H1 (cell line): ENCODE data around the gene MEF2C. TPM values are rescaled to one million over a fixed set of nuclear protein-coding genes. Genes with fewer than 3 reads are reported as not detected.

Experiments used
- CTCF ChIA-PET: fragments of 300-600 bp; sonication (Branson Sonifier 250); formaldehyde crosslinking; loops from one replicate; lab custom pipeline; 2021; ENCODE audit not compliant: partially characterized antibody; lab: Charles Lee
- POLR2A ChIA-PET: fragments of 300-600 bp; sonication (Branson Sonifier 250); formaldehyde crosslinking; loops from one replicate; lab custom pipeline; 2021; ENCODE audit warnings: inconsistent platforms; ENCODE audit not compliant: partially characterized antibody; lab: Charles Lee
- DNase-seq, 2 experiments: peaks; one replicate each; pipeline versions ENCODE4 v3.0.0 to v3.0.0-alpha.2; 2010 to 2022; ENCODE audit warnings: low spot score in 2 of 2, low read depth in 1 of 2, mixed read lengths in 1 of 2
- FAIRE-seq: peaks from 2 replicates; lab custom pipeline; 2011; peaks lifted over from hg19 to GRCh38; lab: Jason Lieb, UNC
- H2AFZ ChIP-seq: 2 replicates; pipeline ENCODE4 v1.8.1; 2012; ENCODE audit warnings: low read length, inconsistent platforms
- H2AK5ac ChIP-seq: 2 replicates; pipeline ENCODE4 v1.6.1; 2013; ENCODE audit warnings: low read depth, low read length
- H2BK120ac ChIP-seq: replicated peaks from 2 replicates; pipeline ENCODE3; 2013; ENCODE audit warnings: low read depth, low read length, inconsistent platforms
- H2BK12ac ChIP-seq: 2 replicates; pipeline ENCODE4 v1.6.1; 2013; ENCODE audit warnings: low read depth, low read length
- H2BK15ac ChIP-seq: 2 replicates; pipeline ENCODE4 v1.6.1; 2013; ENCODE audit warnings: low read length
- H2BK20ac ChIP-seq: 2 replicates; pipeline ENCODE4 v1.6.1; 2013; ENCODE audit warnings: low read length
- H2BK5ac ChIP-seq: 2 replicates; pipeline ENCODE4 v1.6.1; 2013; ENCODE audit warnings: low read depth, low read length
- H3K14ac ChIP-seq: 2 replicates; pipeline ENCODE4 v1.6.1; 2013; ENCODE audit warnings: inconsistent platforms; ENCODE audit not compliant: insufficient read length
- H3K18ac ChIP-seq: 2 replicates; pipeline ENCODE4 v1.6.1; 2013; ENCODE audit warnings: low read length; ENCODE audit errors: extremely low read depth
- H3K23ac ChIP-seq: 2 replicates; pipeline ENCODE4 v1.6.1; 2013; ENCODE audit warnings: inconsistent platforms; ENCODE audit not compliant: insufficient read length
- H3K23me2 ChIP-seq: 2 replicates; pipeline ENCODE4 v1.6.1; 2013; ENCODE audit warnings: low read depth, low read length
- H3K27ac ChIP-seq: 2 replicates; pipeline ENCODE4 v1.6.1; 2011; ENCODE audit warnings: low read depth, low read length, inconsistent platforms
- H3K27me3 ChIP-seq, 4 experiments: replicated peaks in 1 of 4; 1 replicate in 1 of 4; 2 replicates in 3 of 4; pipeline versions ENCODE4 v1.6.1 to v1.8.1; 2011 to 2013; ENCODE audit warnings: low read length in 3 of 4, mild to moderate bottlenecking in 3 of 4, inconsistent platforms in 2 of 4, mixed read lengths in 2 of 4, moderate library complexity in 1 of 4; ENCODE audit not compliant: control insufficient read depth in 3 of 4, insufficient read depth in 3 of 4; ENCODE audit errors: extremely low read depth in 1 of 4
- H3K36me3 ChIP-seq, 4 experiments: 2 replicates each; pipeline versions ENCODE4 v1.6.1 to v1.8.1; 2011 to 2013; ENCODE audit warnings: mild to moderate bottlenecking in 4 of 4, low read length in 3 of 4, moderate library complexity in 2 of 4, control low read depth in 1 of 4, inconsistent platforms in 1 of 4; ENCODE audit not compliant: insufficient read depth in 4 of 4, control insufficient read depth in 2 of 4
- H3K4ac ChIP-seq: replicated peaks from 2 replicates; pipeline ENCODE3; 2013; ENCODE audit warnings: low read length, low read depth, mixed read lengths, inconsistent platforms; ENCODE audit not compliant: insufficient read length
- H3K4me1 ChIP-seq, 4 experiments: replicated peaks in 1 of 4; 1 replicate in 1 of 4; 2 replicates in 3 of 4; pipeline versions ENCODE4 v1.6.1 to v1.8.1; 2011 to 2013; ENCODE audit warnings: low read length in 3 of 4, inconsistent platforms in 2 of 4, mixed read lengths in 1 of 4; ENCODE audit not compliant: insufficient read depth in 4 of 4, control insufficient read depth in 3 of 4
- H3K4me2 ChIP-seq, 2 experiments: 2 replicates each; pipeline versions ENCODE4 v1.6.1 to v1.8.1; 2011 to 2013; ENCODE audit warnings: low read depth in 2 of 2, low read length in 2 of 2, control low read depth in 1 of 2, inconsistent platforms in 1 of 2, mild to moderate bottlenecking in 1 of 2; ENCODE audit not compliant: insufficient read depth in 1 of 2
- H3K4me3 ChIP-seq, 4 experiments: fragments of 200-600, 300-600 bp in 1 of 4; sonication (generic), shearing (Covaris generic), sonication (Bioruptor Twin) in 1 of 4; 2 replicates each; pipeline versions ENCODE4 v1.5.1 to v1.8.1; 2011 to 2016; ENCODE audit warnings: low read length in 4 of 4, low read depth in 3 of 4, control low read depth in 2 of 4, inconsistent platforms in 2 of 4, mild to moderate bottlenecking in 2 of 4, mixed read lengths in 1 of 4, moderate library complexity in 1 of 4; ENCODE audit not compliant: insufficient read depth in 2 of 4; ENCODE audit errors: extremely low read depth in 1 of 4
- H3K56ac ChIP-seq: replicated peaks from 2 replicates; pipeline ENCODE3; 2013; ENCODE audit warnings: low read depth, mild to moderate bottlenecking, mixed read lengths, low read length, inconsistent platforms; ENCODE audit not compliant: insufficient read length
- H3K79me1 ChIP-seq: 2 replicates; pipeline ENCODE4 v1.6.1; 2013; ENCODE audit warnings: low read depth, low read length, control low read depth
- H3K79me2 ChIP-seq, 2 experiments: 2 replicates each; pipeline versions ENCODE4 v1.6.1 to v1.8.1; 2012 to 2013; ENCODE audit warnings: low read length in 2 of 2, mild to moderate bottlenecking in 2 of 2, inconsistent platforms in 1 of 2; ENCODE audit not compliant: insufficient read depth in 2 of 2, control insufficient read depth in 1 of 2
- H3K9ac ChIP-seq, 4 experiments: replicated peaks in 1 of 4; 1 replicate in 1 of 4; 2 replicates in 3 of 4; pipeline versions ENCODE4 v1.6.1 to v1.8.1; 2011 to 2013; ENCODE audit warnings: low read depth in 3 of 4, low read length in 3 of 4, control low read depth in 2 of 4, mild to moderate bottlenecking in 2 of 4, moderate library complexity in 2 of 4, inconsistent platforms in 1 of 4; ENCODE audit errors: extremely low read depth in 1 of 4
- H3K9me3 ChIP-seq, 2 experiments: 2 replicates each; pipeline versions ENCODE4 v1.6.1 to v1.8.1; 2012 to 2013; ENCODE audit warnings: mild to moderate bottlenecking in 2 of 2, moderate library complexity in 2 of 2, control low read depth in 1 of 2, inconsistent platforms in 1 of 2, low read depth in 1 of 2, low read length in 1 of 2, mixed read lengths in 1 of 2; ENCODE audit not compliant: insufficient read depth in 2 of 2
- H4K20me1 ChIP-seq, 2 experiments: replicated peaks in 1 of 2; 2 replicates each; pipeline versions ENCODE3 to v1.8.1; 2011 to 2013; ENCODE audit warnings: inconsistent platforms in 2 of 2, low read length in 2 of 2, mild to moderate bottlenecking in 1 of 2; ENCODE audit not compliant: insufficient read depth in 2 of 2, control insufficient read depth in 1 of 2
- H4K5ac ChIP-seq: 2 replicates; pipeline ENCODE4 v1.6.1; 2013; ENCODE audit warnings: low read length, low read depth, mixed read lengths, inconsistent platforms; ENCODE audit not compliant: insufficient read length
- H4K8ac ChIP-seq: 2 replicates; pipeline ENCODE4 v1.8.0; 2013; ENCODE audit warnings: mild to moderate bottlenecking, moderate library complexity, low read length, inconsistent platforms; ENCODE audit not compliant: insufficient read depth; ENCODE audit errors: extremely low read depth
- H4K91ac ChIP-seq: replicated peaks from 2 replicates; pipeline ENCODE3; 2013; ENCODE audit warnings: low read length, mixed read lengths, inconsistent platforms; ENCODE audit not compliant: insufficient read length
- CBX8 ChIP-seq: fragments of 300-800, 300-1000 bp; sonication (generic); IDR thresholded peaks from 2 replicates; pipeline ENCODE4 v1.7.1; 2016; ENCODE audit warnings: low read depth, low read length, borderline replicate concordance
- CTCF ChIP-seq, 3 experiments: IDR thresholded peaks; 1 replicate in 2 of 3; 2 replicates in 1 of 3; pipeline versions ENCODE4 v1.5.1 to v1.6.1; 2011; ENCODE audit warnings: low read length in 3 of 3, mild to moderate bottlenecking in 3 of 3, inconsistent platforms in 2 of 3, low read depth in 1 of 3, moderate library complexity in 1 of 3; ENCODE audit not compliant: insufficient read depth in 1 of 3; ENCODE audit errors: control extremely low read depth in 1 of 3
- JUN ChIP-seq: IDR thresholded peaks from 2 replicates; pipeline ENCODE4 v1.6.1; 2011; ENCODE audit warnings: low read depth, mild to moderate bottlenecking, improper control_type of control experiment, low read length
- SIX5 ChIP-seq: IDR thresholded peaks from 2 replicates; pipeline ENCODE4 v1.6.1; 2011; ENCODE audit warnings: mild to moderate bottlenecking, low read depth, low read length
- SUZ12 ChIP-seq: fragments of 200-600 bp; sonication (generic); IDR thresholded peaks from 2 replicates; pipeline ENCODE4 v1.6.1; 2012; ENCODE audit warnings: mild to moderate bottlenecking, inconsistent platforms, low read length, moderate library complexity, mixed read lengths
- ZNF274 ChIP-seq: IDR thresholded peaks from 2 replicates; pipeline ENCODE4 v1.7.0; 2012; ENCODE audit warnings: low read length, borderline replicate concordance; ENCODE audit errors: extremely low read depth
- WGBS, 2 experiments: shearing (Covaris generic) in 1 of 2; methylation state at CpG; one replicate each; pipeline versions ENCODE4 v1.1.6 to v1.1.7; 2013 to 2015; ENCODE audit warnings: low lambda C conversion rate in 2 of 2, mixed read lengths in 2 of 2, inconsistent platforms in 1 of 2, low coverage in 1 of 2, missing lambda C conversion rate in 1 of 2; ENCODE audit not compliant: insufficient replicate concordance in 2 of 2, insufficient coverage in 1 of 2, insufficient read length in 1 of 2; ENCODE audit errors: extremely low coverage in 1 of 2, missing lambda C conversion rate in 1 of 2; 5-methylcytosine and 5-hydroxymethylcytosine counted together
- polyA plus RNA-seq, 7 experiments: library from polyadenylated mRNA; depleted of rRNA in 3 of 7; stranded (reverse) in 5 of 7; unstranded in 2 of 7; fragments of >200 nt in 5 of 7; fragments of 200-250 nt in 2 of 7; gene quantifications; 1 replicate in 5 of 7; 2 replicates in 1 of 7; 4 replicates in 1 of 7; pipeline versions ENCODE4 v1.2.1 to v1.2.3, GENCODE V29; 2011 to 2013; ENCODE audit warnings: missing spikeins in 2 of 7, mixed read lengths in 2 of 7
- total RNA-seq: library from RNA; stranded (reverse); fragmentation: NEBNext Ultra II Directional; extraction: Animal tissue kit (Norgen Biotek cat#: 25700); gene quantifications from 2 replicates; pipeline ENCODE4 v1.2.1, GENCODE V29; 2021
- TF ChIP-seq, protein P1 (sequence below): IDR thresholded peaks from 2 replicates; pipeline ENCODE4 v1.6.1; 2012; ENCODE audit warnings: low read length, inconsistent platforms
- TF ChIP-seq, protein P2 (sequence below): IDR thresholded peaks from 2 replicates; pipeline ENCODE4 v1.6.1; 2012; ENCODE audit warnings: inconsistent platforms

The MEF2C gene
- total and polyA plus RNA-seq, 2 of the 8 experiments (the other 6 are each of a cell fraction or from before 2014, with no cell fraction given), result 0.59 to 0.99 TPM

DNA sequence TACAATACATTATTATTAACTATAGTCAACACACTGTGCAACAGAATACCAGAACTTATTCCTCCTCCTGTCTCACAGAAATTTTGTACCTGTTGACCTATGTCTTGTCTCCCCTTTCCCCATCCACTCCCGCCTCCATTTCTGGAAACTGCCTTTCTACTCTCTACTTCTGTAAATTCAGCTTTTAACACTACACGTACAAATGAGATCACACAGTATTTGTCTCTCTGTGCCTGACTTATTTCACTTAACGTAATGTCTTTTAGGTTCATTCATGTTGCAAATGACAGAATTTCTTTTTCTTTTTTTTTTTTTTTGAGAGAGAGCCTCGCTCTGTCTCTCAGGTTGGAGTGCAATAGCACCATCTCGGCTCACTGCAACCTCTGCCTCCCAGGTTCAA lies 19.5 kb downstream of the MEF2C start:
- POLR2A ChIA-PET, result no interaction called here
- no peak overlapping the region for H3K23ac ChIP-seq
- no peak overlapping the region for H3K9ac ChIP-seq
- FAIRE-seq, result no peak
- H3K4me2 ChIP-seq, result no peak overlapping the region
- H2BK15ac ChIP-seq, result no peak overlapping the region
- no peak overlapping the region for H2AFZ ChIP-seq
- H3K4me1 ChIP-seq, result no peaks in the 10 kb centered on the region
- no peaks in the 10 kb centered on the region for H4K20me1 ChIP-seq
- no peak overlapping the region for H4K8ac ChIP-seq
- no peak overlapping the region for H4K5ac ChIP-seq
- H4K91ac ChIP-seq, result no peak overlapping the region
- no peaks in the 10 kb centered on the region for H3K27me3 ChIP-seq
- no peaks in the 10 kb centered on the region for H3K79me1 ChIP-seq
- WGBS, 2 experiments, result 97% methylated on average over 4 of the region's 5 CpGs; no CpG with 5 or more reads in 1 of the 2 experiments
- CTCF ChIA-PET, result interaction anchor here (1.3 kb wide), 1 partner anchor 39 kb away, joined by 3 read pairs; no protein-coding TSS in a partner anchor
- H3K27ac ChIP-seq, result no peak overlapping the region
- H2BK5ac ChIP-seq, result no peak overlapping the region
- no peak overlapping the region for H2BK20ac ChIP-seq
- H3K79me2 ChIP-seq, result no peaks in the 10 kb centered on the region
- no peak overlapping the region for H3K56ac ChIP-seq
- no peak overlapping the region for H3K4me3 ChIP-seq
- no peak overlapping the region for H2BK12ac ChIP-seq
- no peaks in the 10 kb centered on the region for H3K9me3 ChIP-seq
- H3K36me3 ChIP-seq, result no peaks in the 10 kb centered on the region
- H3K14ac ChIP-seq, result no peak overlapping the region
- H2BK120ac ChIP-seq, result no peak overlapping the region
- H2AK5ac ChIP-seq, result no peak overlapping the region
- no peak overlapping the region for H3K4ac ChIP-seq
- DNase-seq, result no peak
- no peak overlapping the region for H3K18ac ChIP-seq
- no peaks in the 10 kb centered on the region for H3K23me2 ChIP-seq
- TF ChIP-seq, protein P1, sequence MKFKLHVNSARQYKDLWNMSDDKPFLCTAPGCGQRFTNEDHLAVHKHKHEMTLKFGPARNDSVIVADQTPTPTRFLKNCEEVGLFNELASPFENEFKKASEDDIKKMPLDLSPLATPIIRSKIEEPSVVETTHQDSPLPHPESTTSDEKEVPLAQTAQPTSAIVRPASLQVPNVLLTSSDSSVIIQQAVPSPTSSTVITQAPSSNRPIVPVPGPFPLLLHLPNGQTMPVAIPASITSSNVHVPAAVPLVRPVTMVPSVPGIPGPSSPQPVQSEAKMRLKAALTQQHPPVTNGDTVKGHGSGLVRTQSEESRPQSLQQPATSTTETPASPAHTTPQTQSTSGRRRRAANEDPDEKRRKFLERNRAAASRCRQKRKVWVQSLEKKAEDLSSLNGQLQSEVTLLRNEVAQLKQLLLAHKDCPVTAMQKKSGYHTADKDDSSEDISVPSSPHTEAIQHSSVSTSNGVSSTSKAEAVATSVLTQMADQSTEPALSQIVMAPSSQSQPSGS, result no peak
- TF ChIP-seq JUN (no peak), SUZ12 (no peak), CBX8 (no peak), ZNF274 (no peak), CTCF (IDR thresholded peaks at IDR 0.05; ENCODE audit: control extremely low read depth in 1 of 3, insufficient read depth in 1 of 3, low read depth in 1 of 3, low read length in 3 of 3) (no peak), SIX5 (no peak)
- TF ChIP-seq, protein P2, sequence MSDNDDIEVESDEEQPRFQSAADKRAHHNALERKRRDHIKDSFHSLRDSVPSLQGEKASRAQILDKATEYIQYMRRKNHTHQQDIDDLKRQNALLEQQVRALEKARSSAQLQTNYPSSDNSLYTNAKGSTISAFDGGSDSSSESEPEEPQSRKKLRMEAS, result no peak
